Pancreas (tissue), 10 donors: ENCODE data around the gene RASGRF1. TPM values are rescaled to one million over a fixed set of nuclear protein-coding genes. Genes with fewer than 3 reads are reported as not detected.

Experiments used
- ATAC-seq, 4 donors: fragments of 200-7000 bp; cut with Tn5 transposase; one replicate each; pipeline versions ENCODE4 v1.8.0 to v1.9.1; 2020; ENCODE audit warnings: mild to moderate bottlenecking in 4 of 4, moderate library complexity in 4 of 4
- DNase-seq, 6 donors: peaks; one replicate each; pipeline ENCODE4 v3.0.0-alpha.2; 2020
- FAIRE-seq: peaks from 2 replicates; lab custom pipeline; 2012; peaks lifted over from hg19 to GRCh38; lab: Jason Lieb, UNC
- H3K27ac ChIP-seq, 4 donors: fragments of 200-600 bp; sonication (generic); 1 replicate in 3 of 4; 2 replicates in 1 of 4; pipeline versions ENCODE4 v1.5.0 to v1.8.0; 2020
- H3K27me3 ChIP-seq, 4 donors: fragments of 200-600 bp; one replicate each; pipeline ENCODE4 v1.8.0; 2021
- H3K36me3 ChIP-seq, 3 donors: fragments of 200-600 bp; sonication (generic) in 1 of 3; one replicate each; pipeline versions ENCODE4 v1.5.0 to v1.8.0; 2020 to 2021
- H3K4me1 ChIP-seq, 3 donors: fragments of 200-600 bp; one replicate each; pipeline ENCODE4 v1.8.0; 2021
- H3K4me3 ChIP-seq, 4 donors: fragments of 200-600 bp; sonication (generic) in 2 of 4; one replicate each; pipeline versions ENCODE4 v1.5.0 to v1.8.0; 2020 to 2021
- H3K9me3 ChIP-seq, 4 donors: fragments of 200-600 bp; one replicate each; pipeline ENCODE4 v1.8.0; 2021
- CTCF ChIP-seq, 4 donors: fragments of 200-600 bp; sonication (generic) in 3 of 4; IDR thresholded peaks; one replicate each; pipeline versions ENCODE4 v1.5.0 to v1.8.0; 2021; ENCODE audit warnings: antibody characterized with exemption in 4 of 4
- WGBS, 2 donors: extraction: QIAGEN DNeasy Blood & Tissue Kit; methylation state at CpG; one replicate each; pipeline ENCODE4 v1.1.7; 2013; 5-methylcytosine and 5-hydroxymethylcytosine counted together
- intact Hi-C, 3 donors: fragments of 100-400 bp; cut with DNase I; formaldehyde crosslinking; loops; one replicate each; pipeline versions ENCODE4 v1.11.1 to v1.14.2; 2022
- polyA plus RNA-seq, 2 donors: library from polyadenylated mRNA; stranded (reverse); fragments of 200-250 nt; gene quantifications; one replicate each; pipeline ENCODE4 v1.2.3, GENCODE V29; 2013
- total RNA-seq, 6 donors: library from RNA; stranded (reverse); fragmentation: NEBNext Ultra II Directional in 4 of 6; extraction: Animal tissue kit (Norgen Biotek cat#: 25700) in 4 of 6; gene quantifications; one replicate each; pipeline versions ENCODE4 v1.2.1 to v1.2.4, GENCODE V29; 2021 to 2023
- donor health status: healthy with polysubstance abuse.
- donor health status: DM: no; HTN: no; CAD: no; lungs with moderate emphysema.
- donor health status: DM: no; HTN: no; CAD: no.
- donor health status: control.
- donor health status: control.
- donor health status: Bipolar disorder and iron deficiency.
- donor health status: DM: yes; HTN: yes; CAD: no.
- donor health status: DM: no; HTN: no; CAD: no.
- donor health status: DM: no; HTN: no; CAD: no.
- donor health status: DM: yes; HTN: yes; CAD: no.

Gene RASGRF1
- total and polyA plus RNA-seq, 8 donors, result 0.35 to 8.4 (median 2.1) TPM

DNA sequence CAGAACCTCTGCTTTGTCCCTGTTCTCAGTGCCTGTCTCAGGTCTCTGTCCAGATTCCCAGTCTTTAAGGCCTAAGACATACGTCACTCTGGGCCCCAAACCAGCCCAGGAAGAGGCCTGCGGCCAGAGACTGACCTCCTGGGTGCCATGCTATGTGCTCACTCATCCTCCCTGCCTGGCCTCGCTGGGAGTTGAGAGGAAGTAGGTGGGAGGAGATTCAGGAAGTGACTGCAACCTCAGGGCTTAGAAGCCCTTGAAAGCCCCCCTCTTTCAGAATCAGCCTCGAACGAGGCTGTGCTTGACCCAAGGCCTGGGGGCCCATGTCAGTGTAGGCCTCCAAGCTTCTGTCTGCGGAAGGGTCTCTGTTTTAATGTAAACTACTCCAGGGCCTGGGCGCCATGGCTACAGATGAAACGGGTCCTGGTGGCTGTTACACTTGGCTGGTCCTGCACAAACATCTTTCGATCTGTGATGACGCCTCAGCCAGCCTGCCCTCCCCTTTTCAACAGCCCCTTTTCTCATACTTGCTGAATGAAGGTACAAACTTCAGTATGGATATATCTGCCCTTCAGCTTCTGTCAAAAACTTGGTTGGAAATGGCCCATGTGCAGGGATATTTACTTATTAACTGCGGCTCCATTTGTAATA lies 11.7 kb downstream of the RASGRF1 start:
- DNase-seq, result no peak
- Histone ChIP-seq H3K27ac (no peak overlapping the region), H3K9me3 (no peaks in the 10 kb centered on the region), H3K27me3 (no peaks in the 10 kb centered on the region), H3K36me3 (no peaks in the 10 kb centered on the region), H3K4me1 (no peaks in the 10 kb centered on the region), H3K4me3 (no peak overlapping the region)
- intact Hi-C loops, result no loop called here
- TF ChIP-seq CTCF (IDR thresholded peaks at IDR 0.05), result no peak
- WGBS, 2 donors, result 83 to 85% methylated on average over 11 of the region's 11 CpGs
- FAIRE-seq, result no peak
- ATAC-seq, result no peak

DNA sequence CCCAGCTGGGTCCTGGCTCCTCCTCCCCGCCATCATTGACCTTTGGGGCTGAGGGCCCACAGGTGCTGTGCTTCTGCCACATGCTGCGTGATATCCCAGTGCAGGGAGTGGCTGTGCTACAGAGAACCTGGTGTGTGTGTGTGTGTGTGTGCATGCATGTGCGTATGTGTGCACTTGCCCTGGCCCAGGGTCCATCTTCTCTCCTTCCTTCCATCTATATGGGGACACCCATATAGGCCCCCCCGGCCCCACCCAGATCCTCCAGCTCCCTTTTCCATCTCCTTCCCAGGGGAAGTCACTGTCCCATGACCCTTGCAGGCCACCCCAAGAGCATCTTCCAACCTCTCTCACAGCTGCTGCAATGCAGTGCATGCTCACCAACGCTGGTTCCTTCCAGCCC lies 12.6 kb downstream of the RASGRF1 start:
- DNase-seq (no peak), FAIRE-seq (no peak), ATAC-seq (no peak)
- no peak for TF ChIP-seq CTCF (IDR thresholded peaks at IDR 0.05)
- H3K36me3 ChIP-seq, result no peaks in the 10 kb centered on the region
- H3K27ac ChIP-seq, result no peak overlapping the region
- H3K4me1 ChIP-seq, result no peaks in the 10 kb centered on the region
- H3K27me3 ChIP-seq, result no peaks in the 10 kb centered on the region
- no peaks in the 10 kb centered on the region for H3K9me3 ChIP-seq
- 85 to 98% methylated on average over 3 to 5 of the region's 5 CpGs for WGBS, 2 donors
- intact Hi-C loops, result no loop called here
- H3K4me3 ChIP-seq, result no peak overlapping the region

- ATAC-seq, result no peak
- Histone ChIP-seq H3K27ac (no peak overlapping the region), H3K36me3 (no peaks in the 10 kb centered on the region), H3K4me1 (no peaks in the 10 kb centered on the region), H3K9me3 (no peaks in the 10 kb centered on the region), H3K4me3 (no peak overlapping the region), H3K27me3 (no peaks in the 10 kb centered on the region)
- no peak for DNase-seq
- FAIRE-seq, result no peak
- TF ChIP-seq CTCF (IDR thresholded peaks at IDR 0.05), result no peak
- intact Hi-C loops, result no loop called here
- WGBS, 2 donors, result 70 to 73% methylated on average over 6 of the region's 6 CpGs
These were observed 13.9 kb downstream of the RASGRF1 start for GRCh38 chr15:79076661-79077060.

- DNase-seq (peak in 1 of 6 donors; percentile 30), ATAC-seq (no peak), FAIRE-seq (no peak)
- 97 to 98% methylated on average over 2 of the region's 2 CpGs for WGBS, 2 donors
- Histone ChIP-seq H3K4me1 (no peaks in the 10 kb centered on the region), H3K27me3 (no peaks in the 10 kb centered on the region), H3K36me3 (no peaks in the 10 kb centered on the region), H3K27ac (no peak overlapping the region), H3K4me3 (no peak overlapping the region), H3K9me3 (no peaks in the 10 kb centered on the region)
- intact Hi-C loops, result no loop called here
- no peak for TF ChIP-seq CTCF (IDR thresholded peaks at IDR 0.05)
These were observed 15.3 kb downstream of the RASGRF1 start for GRCh38 chr15:79075256-79075655.

DNA sequence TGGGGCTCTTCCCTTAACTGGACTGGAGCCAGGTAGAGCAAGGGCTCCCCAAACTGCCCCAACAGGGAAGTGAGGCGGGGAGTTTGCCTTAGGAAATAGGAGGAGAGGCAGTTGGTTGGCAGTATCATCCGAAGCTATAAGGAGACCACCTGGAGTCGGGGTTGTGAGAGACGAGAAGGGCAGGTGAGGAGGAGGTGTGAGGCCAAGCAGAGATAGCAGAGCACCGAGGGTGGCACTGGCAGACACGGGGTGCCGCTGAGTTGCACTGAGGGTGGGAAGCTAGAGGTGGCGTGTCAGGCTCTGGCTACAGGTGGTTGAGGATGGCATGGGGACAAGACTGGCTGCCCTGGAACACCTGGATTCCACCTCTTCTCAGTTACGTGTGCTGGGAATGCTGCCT lies 17.2 kb downstream of the RASGRF1 start:
- Histone ChIP-seq H3K36me3 (no peaks in the 10 kb centered on the region), H3K27me3 (no peaks in the 10 kb centered on the region), H3K4me1 (no peaks in the 10 kb centered on the region), H3K27ac (no peak overlapping the region), H3K4me3 (no peak overlapping the region), H3K9me3 (no peaks in the 10 kb centered on the region)
- intact Hi-C loops, result no loop called here
- FAIRE-seq (no peak), DNase-seq (peak in 1 of 6 donors; percentile 35), ATAC-seq (no peak)
- WGBS, 2 donors, result 70 to 76% methylated on average over 9 of the region's 9 CpGs
- no peak for TF ChIP-seq CTCF (IDR thresholded peaks at IDR 0.05)
